Ovary (tissue), 9 donors: ENCODE data around the gene RTTN. TPM values are rescaled to one million over a fixed set of nuclear protein-coding genes. Genes with fewer than 3 reads are reported as not detected.

Experiments
- DNase-seq, 5 donors: peaks; one replicate each; pipeline ENCODE4 v3.0.0-alpha.2; 2019 to 2020
- H3K27ac ChIP-seq, 2 donors: fragments of 200-600 bp; one replicate each; pipeline versions ENCODE4 v1.5.1 to v1.8.0; 2019 to 2022
- H3K27me3 ChIP-seq: fragments of 200-600 bp; one replicate; pipeline ENCODE4 v1.8.0; 2022
- H3K36me3 ChIP-seq: fragments of 200-600 bp; sonication (generic); one replicate; pipeline ENCODE4 v1.5.1; 2019
- H3K4me1 ChIP-seq: one replicate; pipeline ENCODE4 v1.8.1; 2013; ENCODE audit warnings: mild to moderate bottlenecking, moderate library complexity; ENCODE audit not compliant: insufficient read depth
- H3K4me3 ChIP-seq: fragments of 200-600 bp; sonication (generic); one replicate; pipeline ENCODE4 v1.5.1; 2017
- H3K9me3 ChIP-seq, 2 donors: fragments of 200-600 bp in 1 of 2; sonication (generic) in 1 of 2; one replicate each; pipeline versions ENCODE4 v1.5.1 to v1.8.1; 2013 to 2019; ENCODE audit warnings: mild to moderate bottlenecking in 1 of 2, moderate library complexity in 1 of 2
- CTCF ChIP-seq, 3 donors: fragments of 450-650 bp in 2 of 3; fragments of 200-600 bp in 1 of 3; IDR thresholded peaks; one replicate each; pipeline versions ENCODE4 v1.5.1 to v1.8.0; 2016 to 2022; ENCODE audit warnings: antibody characterized with exemption in 3 of 3, mild to moderate bottlenecking in 1 of 3
- EP300 ChIP-seq: sonication (generic); formaldehyde crosslinking; IDR thresholded peaks from one replicate; pipeline ENCODE4 v1.6.1; 2017; ENCODE audit warnings: antibody characterized with exemption
- POLR2A ChIP-seq: fragments of 450-650 bp; IDR thresholded peaks from one replicate; pipeline ENCODE4 v1.6.1; 2017; ENCODE audit warnings: antibody characterized with exemption, mild to moderate bottlenecking, moderate library complexity
- WGBS, 3 donors: extraction: QIAGEN DNeasy Blood & Tissue Kit in 1 of 3; methylation state at CpG; one replicate each; pipeline versions ENCODE4 v1.1.5 to v1.1.7; 2013 to 2017; 5-methylcytosine and 5-hydroxymethylcytosine counted together
- intact Hi-C, 4 donors: fragments of 100-400 bp; cut with DNase I; formaldehyde crosslinking; loops; one replicate each; pipeline versions ENCODE4 v1.11.0 to v1.15.1; 2022 to 2023
- polyA plus RNA-seq, 2 donors: library from polyadenylated mRNA; stranded (reverse); fragments of 200-250 nt in 1 of 2; fragments of 350-450 nt in 1 of 2; fragmentation: Illumina TruSeq in 1 of 2; extraction: RNeasy Lipid Tissue Mini Kit (QIAGEN cat#74804) in 1 of 2; gene quantifications; one replicate each; pipeline ENCODE4 v1.2.3, GENCODE V29; 2013 to 2014
- total RNA-seq, 7 donors: library from RNA; depleted of rRNA in 2 of 7; stranded (reverse); fragments of >200 nt in 2 of 7; fragmentation: NEBNext Ultra II Directional in 3 of 7; extraction: Animal tissue kit (Norgen Biotek cat#: 25700) in 3 of 7; gene quantifications; one replicate each; pipeline versions ENCODE4 v1.1.0 to v1.2.4, GENCODE V29; 2016 to 2023
- donor health status: DM: no; HTN: no; CAD: no; lungs with moderate emphysema.
- donor health status: DM: no; HTN: no; CAD: no.
- donor health status: Bipolar disorder and iron deficiency.
- donor health status: DM: yes; HTN: yes; CAD: no.
- donor health status: DM: no; HTN: no; CAD: no.
- donor health status: DM: yes; HTN: yes; CAD: no.

Gene RTTN
- total and polyA plus RNA-seq, 9 donors, result 6.2 to 22.4 (median 14.9) TPM

GRCh38 chr18:70046207-70046606, 159.3 kb downstream of the RTTN start:
- H3K4me1 ChIP-seq, result peaks cover 3% of the 10 kb centered on the region
- no peak overlapping the region for H3K4me3 ChIP-seq
- intact Hi-C loops, result no loop called here
- H3K9me3 ChIP-seq, result no peaks in the 10 kb centered on the region
- H3K27me3 ChIP-seq, result no peaks in the 10 kb centered on the region
- no peak overlapping the region for H3K27ac ChIP-seq
- H3K36me3 ChIP-seq, result no peaks in the 10 kb centered on the region
- TF ChIP-seq EP300, result no peak
- TF ChIP-seq POLR2A, result no peak
- no peak for TF ChIP-seq CTCF (IDR thresholded peaks at IDR 0.05)
- 58 to 79% (median 59%) methylated on average over 2 of the region's 2 CpGs for WGBS, 3 donors
- no peak for DNase-seq

- DNase-seq, result no peak
- intact Hi-C loops, result no loop called here
- Histone ChIP-seq H3K36me3 (no peaks in the 10 kb centered on the region), H3K4me1 (peaks cover 3% of the 10 kb centered on the region), H3K4me3 (no peak overlapping the region), H3K27me3 (no peaks in the 10 kb centered on the region), H3K9me3 (no peaks in the 10 kb centered on the region), H3K27ac (no peak overlapping the region)
- no peak for TF ChIP-seq POLR2A
- TF ChIP-seq EP300, result no peak
- no peak for TF ChIP-seq CTCF (IDR thresholded peaks at IDR 0.05)
- 32 to 57% (median 46%) methylated on average over 4 of the region's 4 CpGs for WGBS, 3 donors
Observed at GRCh38 chr18:70044632-70045031, 160.9 kb downstream of the RTTN start.

GRCh38 chr18:70041459-70042050, 163.9 kb downstream of the RTTN start:
- no peaks in the 10 kb centered on the region for H3K36me3 ChIP-seq
- intact Hi-C loops, result no loop called here
- DNase-seq, result no peak
- H3K4me3 ChIP-seq, result no peak overlapping the region
- 85 to 93% (median 89%) methylated on average over 4 of the region's 4 CpGs for WGBS, 3 donors
- no peaks in the 10 kb centered on the region for H3K9me3 ChIP-seq
- H3K27me3 ChIP-seq, result no peaks in the 10 kb centered on the region
- TF ChIP-seq POLR2A (no peak), EP300 (no peak), CTCF (IDR thresholded peaks at IDR 0.05) (no peak)
- peaks cover 3% of the 10 kb centered on the region for H3K4me1 ChIP-seq
- H3K27ac ChIP-seq, result no peak overlapping the region

GRCh38 chr18:70039186-70039585, 166.3 kb downstream of the RTTN start:
- Histone ChIP-seq H3K27me3 (no peaks in the 10 kb centered on the region), H3K36me3 (no peaks in the 10 kb centered on the region), H3K27ac (no peak overlapping the region), H3K4me3 (no peak overlapping the region), H3K9me3 (no peaks in the 10 kb centered on the region), H3K4me1 (no peaks in the 10 kb centered on the region)
- intact Hi-C loops, result no loop called here
- no peak for DNase-seq
- TF ChIP-seq POLR2A (no peak), CTCF (IDR thresholded peaks at IDR 0.05) (no peak), EP300 (no peak)
- 80 to 84% (median 84%) methylated on average over 2 of the region's 2 CpGs for WGBS, 3 donors
